Posterior vena cava (tissue), 2 donors: ENCODE results near the gene CCDC124. TPM values are rescaled to one million over a fixed set of nuclear protein-coding genes. Genes with fewer than 3 reads are reported as not detected.

ENCODE experiments used
- DNase-seq: peaks from one replicate; pipeline ENCODE4 v3.0.0-alpha.2; 2020; ENCODE audit warnings: low spot score
- intact Hi-C, 2 donors: fragments of 100-400 bp; cut with DNase I; formaldehyde crosslinking; loops; one replicate each; pipeline versions ENCODE4 v1.14.1 to v1.14.2; 2022 to 2023
- total RNA-seq, 2 donors: library from RNA; stranded (reverse); fragmentation: NEBNext Ultra II Directional; extraction: Animal tissue kit (Norgen Biotek cat#: 25700); gene quantifications; one replicate each; pipeline ENCODE4 v1.2.1, GENCODE V29; 2021
- donor health status: DM: yes; HTN: yes; CAD: no.
- donor health status: DM: yes; HTN: yes; CAD: no.

Gene CCDC124
- total RNA-seq, 2 donors from 2014 or later, result 48.5 to 73.0 TPM

- DNase-seq, result no peak
- intact Hi-C loops, result no loop called here
These were observed 17.7 kb downstream of the CCDC124 start for GRCh38 chr19:17950310-17951156.

- intact Hi-C loops, result no loop called here
- no peak for DNase-seq
These were observed 18.6 kb downstream of the CCDC124 start for GRCh38 chr19:17951157-17951989.

GRCh38 chr19:17951990-17952976 is 19.5 kb downstream of the CCDC124 start:
- intact Hi-C loops, result no loop called here
- no peak for DNase-seq

GRCh38 chr19:17953316-17953801 is 20.5 kb downstream of the CCDC124 start:
- no peak for DNase-seq
- intact Hi-C loops, result no loop called here

- intact Hi-C loops, result no loop called here
- no peak for DNase-seq
These were observed 21.1 kb downstream of the CCDC124 start for GRCh38 chr19:17953869-17954268.

- DNase-seq, result no peak
- intact Hi-C loops, result no loop called here
These were observed 21.6 kb downstream of the CCDC124 start for GRCh38 chr19:17954401-17954800.

GRCh38 chr19:17957149-17957849 is 24.5 kb downstream of the CCDC124 start:
- DNase-seq, result no peak
- intact Hi-C loops, result no loop called here

GRCh38 chr19:17957885-17958284 is 25.1 kb downstream of the CCDC124 start:
- intact Hi-C loops, result no loop called here
- no peak for DNase-seq

- intact Hi-C loops, result no loop called here
- no peak for DNase-seq
These were observed 31.3 kb downstream of the CCDC124 start for GRCh38 chr19:17963936-17964691.

- intact Hi-C loops, result no loop called here
- DNase-seq, result no peak
These were observed 32.7 kb downstream of the CCDC124 start for GRCh38 chr19:17965370-17966128.

- DNase-seq, result no peak
These were observed 33.3 kb downstream of the CCDC124 start for GRCh38 chr19:17966129-17966483.

GRCh38 chr19:17966550-17967256 is 33.9 kb downstream of the CCDC124 start, which contains the start of gene KCNN1:
Gene KCNN1 (plus strand): TSS chr19:17967107. CDS start chr19:17973889, 6,782 bp downstream.
- intact Hi-C loops, result no loop called here
- no peak for DNase-seq

More at GRCh38 chr19:17966129-17966483, 33.3 kb downstream of the CCDC124 start:
- intact Hi-C loops, result no loop called here

- intact Hi-C loops, result no loop called here
- DNase-seq, result no peak
These were observed 34.6 kb downstream of the CCDC124 start for GRCh38 chr19:17967257-17968051.

GRCh38 chr19:17968362-17968761 is 35.5 kb downstream of the CCDC124 start:
- intact Hi-C loops, result no loop called here
- DNase-seq, result no peak

GRCh38 chr19:17969096-17969792 is 36.4 kb downstream of the CCDC124 start:
- intact Hi-C loops, result no loop called here
- DNase-seq, result no peak
